HG03439 (cell line): ENCODE measurements around the gene TANC1.

Experiments used
- ATAC-seq: cut with Tn5 transposase; IDR thresholded peaks from one replicate; pipeline ENCODE4 v1.9.1; 2021; ENCODE audit warnings: mild to moderate bottlenecking, moderate library complexity; ENCODE audit not compliant: unreplicated experiment

TANC1 gene

GRCh38 chr2:158968396-158969161 is at the start of gene TANC1:
Gene TANC1, plus strand, starts transcription at chr2:158968640. Its CDS starts 97,271 bp downstream, at chr2:159065911.
- ATAC-seq, result peak; percentile 97

GRCh38 chr2:158921599-158922408 is 46.6 kb upstream of the TANC1 start:
- no peak for ATAC-seq

DNA sequence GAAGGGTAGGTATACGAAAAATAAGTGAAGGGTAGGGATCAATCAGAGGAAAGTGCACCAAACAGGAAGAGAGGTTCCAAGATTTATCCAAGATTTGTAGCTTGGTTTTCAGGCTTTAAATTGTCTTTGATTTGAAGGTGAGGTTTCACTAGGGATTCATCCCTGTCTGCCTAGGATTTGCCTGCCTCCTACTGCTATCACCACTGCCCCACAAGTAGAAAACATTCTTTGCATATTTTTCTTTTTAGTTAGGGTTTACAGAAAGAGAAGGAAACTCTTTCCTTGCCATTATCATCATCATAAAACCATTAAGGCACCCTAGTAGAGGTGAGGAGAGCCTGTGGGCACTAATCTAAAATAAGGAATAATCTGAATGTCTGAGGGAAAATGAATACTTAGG is 45.8 kb upstream of the TANC1 start:
- ATAC-seq, result no peak

DNA sequence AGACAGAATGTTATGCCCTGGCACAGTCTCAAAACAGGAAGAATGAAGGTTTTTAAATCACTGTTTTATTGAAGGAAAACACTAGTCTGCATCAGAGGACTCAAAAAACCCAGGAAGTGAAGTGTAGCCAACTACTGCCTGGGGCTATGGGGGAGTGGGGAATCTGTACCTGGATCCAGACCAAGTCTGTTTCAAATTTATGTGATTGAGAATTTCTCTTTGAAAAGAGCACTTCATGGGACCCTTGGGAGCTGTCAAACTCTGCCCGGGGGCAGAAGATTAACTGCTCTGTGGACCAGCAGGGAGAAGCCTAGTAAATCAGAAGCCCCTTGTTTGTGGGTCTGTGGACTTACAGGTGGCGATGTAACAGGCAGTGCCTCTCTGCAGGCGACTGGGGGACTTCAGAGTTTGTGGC is 45.3 kb upstream of the TANC1 start:
- ATAC-seq, result no peak

GRCh38 chr2:158923641-158924040 is 44.8 kb upstream of the TANC1 start:
- no peak for ATAC-seq

DNA sequence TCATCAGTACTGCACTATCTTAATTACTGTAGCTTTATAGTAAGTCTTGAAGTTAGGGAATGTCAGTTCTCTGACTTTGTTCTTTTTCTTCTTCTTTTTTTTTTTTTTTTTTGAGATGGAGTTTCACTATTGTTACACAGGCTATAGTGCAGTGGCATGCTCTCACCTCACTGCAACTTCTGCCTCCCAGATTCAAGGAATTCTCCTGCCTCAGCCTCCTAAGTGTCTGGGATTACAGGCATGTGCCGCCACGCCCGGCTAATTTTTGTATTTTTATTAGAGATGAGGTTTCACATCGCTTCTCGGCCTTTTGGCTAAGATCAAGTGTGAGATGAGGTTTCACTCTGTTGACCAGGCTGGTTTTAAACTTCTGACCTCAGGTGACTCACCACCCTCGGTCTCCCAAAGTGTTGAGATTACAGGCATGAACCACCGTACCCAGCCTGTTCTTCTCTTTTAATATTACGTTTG is 41.9 kb upstream of the TANC1 start:
- ATAC-seq, result peak; percentile 72

- ATAC-seq, result no peak
Measured at GRCh38 chr2:158928515-158928914, 39.9 kb upstream of the TANC1 start.

- no peak for ATAC-seq
Measured at GRCh38 chr2:158928965-158929364, 39.5 kb upstream of the TANC1 start.

GRCh38 chr2:158931572-158931971 is 36.9 kb upstream of the TANC1 start:
- no peak for ATAC-seq

DNA sequence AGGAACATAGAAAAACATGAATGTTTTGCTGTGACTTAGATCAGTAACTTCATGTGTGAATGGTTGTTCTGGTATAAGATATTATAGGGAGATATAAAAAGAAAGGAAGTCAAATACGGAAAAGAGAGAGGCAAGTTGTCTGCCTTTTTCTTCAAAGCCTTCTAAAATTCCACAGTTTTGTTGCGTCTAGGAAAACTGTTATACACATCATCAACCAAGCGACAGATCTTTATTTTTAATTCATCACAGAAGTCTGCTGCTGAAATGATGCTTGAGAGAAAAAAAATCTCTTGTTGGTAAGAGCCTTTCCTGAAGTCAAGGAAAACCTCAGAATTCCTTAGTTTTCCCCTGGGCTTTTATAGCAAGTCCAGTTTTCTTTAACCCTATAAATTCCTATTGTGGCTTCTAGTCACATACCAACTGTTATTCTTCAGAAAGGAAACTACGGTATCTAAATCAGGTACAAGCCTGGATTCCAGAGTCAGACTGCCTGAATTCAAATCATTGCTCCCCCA is 36.3 kb upstream of the TANC1 start:
- ATAC-seq, result no peak

DNA sequence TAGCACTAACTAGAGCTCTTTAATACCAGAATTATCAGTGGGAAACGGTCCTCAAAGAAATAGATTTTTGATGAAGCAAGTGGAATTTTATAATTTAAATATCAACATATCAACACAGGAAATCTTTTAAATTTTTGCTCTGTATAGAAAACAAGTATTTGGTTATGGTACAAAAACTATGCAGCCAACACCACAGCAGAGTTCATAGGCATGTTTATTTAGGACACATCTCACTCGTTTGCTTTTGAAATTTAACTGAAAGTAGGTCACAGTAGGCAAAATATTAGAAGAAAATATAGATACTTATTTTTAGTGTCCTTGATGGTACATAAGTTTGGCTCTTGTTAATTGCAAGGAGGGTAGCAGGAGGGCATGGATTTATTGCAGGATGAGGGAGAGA is 34.3 kb upstream of the TANC1 start:
- ATAC-seq, result no peak

GRCh38 chr2:158935617-158936016 is 32.8 kb upstream of the TANC1 start:
- no peak for ATAC-seq

GRCh38 chr2:158936978-158937377 is 31.5 kb upstream of the TANC1 start:
- ATAC-seq, result no peak

DNA sequence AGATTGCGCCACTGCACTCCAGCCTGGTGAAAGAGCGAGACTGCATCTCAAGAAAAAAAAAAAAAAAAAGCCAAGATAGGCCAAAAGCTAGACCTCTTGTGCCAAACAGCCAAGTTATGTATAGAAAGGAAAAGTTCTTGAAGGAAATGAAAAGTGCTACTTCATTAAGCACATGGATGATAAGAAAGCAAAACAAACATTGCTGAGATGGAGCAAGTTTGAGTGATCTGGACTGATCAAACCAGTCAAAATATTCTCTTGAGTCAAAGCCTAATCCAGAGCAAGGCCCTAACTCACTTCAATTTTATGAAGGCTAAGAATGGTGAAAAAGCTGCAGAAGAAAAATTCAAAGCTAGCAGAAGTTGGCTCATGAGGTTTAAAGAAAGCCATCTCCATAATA is 28.1 kb upstream of the TANC1 start:
- no peak for ATAC-seq

- ATAC-seq, result no peak
Measured at GRCh38 chr2:158943973-158944372, 24.5 kb upstream of the TANC1 start.

DNA sequence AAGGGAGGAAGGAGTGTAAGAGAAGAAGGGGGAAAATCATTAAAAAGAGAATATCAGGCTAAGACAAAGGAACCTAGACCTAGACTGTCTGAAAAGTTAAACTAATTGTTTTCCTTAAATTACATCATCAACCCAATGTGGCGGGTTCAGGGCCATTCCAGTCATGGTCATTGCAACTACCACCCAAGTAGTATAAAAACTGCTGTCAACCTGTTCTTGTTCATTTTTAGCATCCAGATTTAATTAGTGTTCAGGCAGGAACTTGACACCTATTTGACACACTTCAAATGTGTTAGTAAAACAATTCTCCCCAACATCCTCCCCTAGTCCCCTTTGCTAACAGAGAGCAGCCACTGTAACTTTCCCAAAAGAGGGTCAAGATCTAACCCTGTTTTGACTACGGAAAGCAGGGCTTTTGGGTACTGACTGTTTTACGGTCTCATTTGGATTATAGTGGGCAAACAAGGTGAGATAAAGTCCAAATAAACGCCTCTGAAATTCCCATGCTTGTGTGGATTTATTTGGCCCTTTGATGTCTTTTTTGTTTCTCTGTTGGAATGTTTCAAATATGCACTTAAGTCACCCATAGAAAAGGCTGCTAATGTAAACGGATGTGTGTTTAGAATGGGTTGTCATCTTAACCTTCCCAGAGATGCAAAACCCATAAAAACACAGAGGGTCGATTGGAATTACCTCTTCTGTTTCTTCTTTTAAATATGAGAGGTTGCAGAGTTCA is 19.3 kb upstream of the TANC1 start:
- no peak for ATAC-seq

- ATAC-seq, result no peak
Measured at GRCh38 chr2:158953454-158953853, 15.0 kb upstream of the TANC1 start.

DNA sequence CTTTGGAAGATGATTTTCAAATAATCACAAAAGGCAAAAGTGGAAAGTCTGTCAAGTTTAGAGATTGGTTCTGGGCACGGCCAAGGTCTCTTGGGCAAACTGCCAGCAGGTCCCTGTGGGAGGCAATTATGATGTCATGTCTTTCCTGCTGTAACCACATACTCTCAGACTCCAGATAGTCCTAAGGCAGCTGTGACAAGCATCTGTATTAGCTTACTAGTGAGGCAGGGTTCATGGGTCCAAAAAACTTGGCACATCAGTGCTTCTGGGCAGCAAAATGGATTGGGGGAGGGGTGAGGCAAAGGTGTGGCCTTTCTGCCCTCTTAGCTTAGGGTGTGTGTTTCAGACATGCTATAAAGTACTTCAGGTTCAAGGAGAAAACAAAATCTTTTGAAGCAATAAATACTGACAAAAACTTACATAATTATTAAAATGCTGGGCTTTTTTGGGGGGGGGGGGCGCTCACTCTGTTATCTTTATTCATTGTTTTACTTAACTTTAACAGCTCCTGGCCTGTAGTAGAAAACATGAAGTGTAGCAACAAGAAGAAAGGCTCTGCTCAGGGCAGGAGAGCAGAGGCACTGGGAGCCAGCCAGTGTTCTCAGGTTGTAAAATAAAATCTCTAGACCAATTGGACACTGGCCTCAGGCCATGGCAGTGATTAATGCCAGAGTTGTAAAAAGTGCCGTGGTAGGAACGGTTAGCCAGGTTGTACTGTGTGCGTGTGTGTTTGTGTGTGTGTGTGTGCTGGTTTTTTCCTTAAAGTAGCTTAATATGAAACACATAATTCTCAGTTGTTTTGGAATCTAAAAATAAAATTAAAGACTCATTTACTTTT is 14.3 kb upstream of the TANC1 start:
- ATAC-seq, result no peak

GRCh38 chr2:158955842-158956365 is 12.5 kb upstream of the TANC1 start:
- no peak for ATAC-seq

DNA sequence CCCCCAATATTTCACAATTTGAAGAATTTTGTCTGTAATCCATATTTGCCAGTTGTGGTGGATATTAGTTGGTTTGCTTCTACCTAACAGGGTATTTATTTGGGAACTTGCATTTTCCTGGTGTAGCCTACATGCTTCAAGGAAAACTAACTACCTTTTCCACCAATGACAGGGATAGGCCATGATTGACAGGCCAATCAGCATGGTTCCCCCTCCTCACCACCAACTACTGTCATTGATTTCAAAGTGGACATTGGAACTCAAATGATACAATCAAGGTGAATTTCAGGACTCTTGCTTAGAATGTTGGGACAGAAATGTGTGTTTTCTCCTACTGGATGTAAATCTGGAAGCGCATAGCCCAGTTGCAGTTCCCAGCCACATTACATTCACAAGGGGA is 10.1 kb upstream of the TANC1 start:
- no peak for ATAC-seq
